Neural cell (in vitro differentiated cells): ENCODE measurements around the gene MAGI2. TPM values are rescaled to one million over a fixed set of nuclear protein-coding genes. Genes with fewer than 3 reads are reported as not detected.

ENCODE experiments used
- H2AFZ ChIP-seq: fragments of 200-600, 300-800 bp; sonication (generic), shearing (Covaris generic); 2 replicates; pipeline ENCODE4 v1.6.0; 2014; ENCODE audit warnings: low read depth, mild to moderate bottlenecking, antibody characterized with exemption, low read length, moderate library complexity
- H3F3A ChIP-seq: fragments of 200-600 bp; shearing (Covaris generic); 2 replicates; pipeline ENCODE4 v1.6.1; 2016; ENCODE audit warnings: mild to moderate bottlenecking, moderate library complexity, mixed read lengths, antibody characterized with exemption, low read length; ENCODE audit not compliant: insufficient read depth, poor library complexity, severe bottlenecking
- H3K27ac ChIP-seq: fragments of 200-600, 300-800 bp; sonication (generic), shearing (Covaris generic); 2 replicates; pipeline ENCODE4 v1.5.1; 2014; ENCODE audit warnings: mild to moderate bottlenecking, low read length, moderate library complexity
- H3K27me3 ChIP-seq: fragments of 300-800, 200-600 bp; sonication (generic), shearing (Covaris generic); 2 replicates; pipeline ENCODE4 v1.6.0; 2014; ENCODE audit warnings: mild to moderate bottlenecking, low read depth, low read length, moderate library complexity; ENCODE audit not compliant: insufficient read depth
- H3K36me3 ChIP-seq: fragments of 300-800, 200-600 bp; sonication (generic), shearing (Covaris generic); 2 replicates; pipeline ENCODE4 v1.5.1; 2014; ENCODE audit warnings: mild to moderate bottlenecking, antibody characterized with exemption, low read length, moderate library complexity; ENCODE audit not compliant: insufficient read depth
- H3K4me2 ChIP-seq: fragments of 300-800, 200-600 bp; sonication (generic), shearing (Covaris generic); 2 replicates; pipeline ENCODE4 v1.6.0; 2014; ENCODE audit warnings: mild to moderate bottlenecking, low read length
- H3K4me3 ChIP-seq: fragments of 300-800, 200-600 bp; sonication (generic), shearing (Covaris generic); 2 replicates; pipeline ENCODE4 v1.5.1; 2014; ENCODE audit warnings: mild to moderate bottlenecking, low read length, moderate library complexity
- H3K79me2 ChIP-seq: fragments of 200-600 bp; shearing (Covaris generic); replicated peaks from 2 replicates; pipeline ENCODE4 v1.6.0; 2014; ENCODE audit warnings: mild to moderate bottlenecking, low read length, moderate library complexity; ENCODE audit not compliant: insufficient read depth
- H3K9ac ChIP-seq: fragments of 300-800, 200-600 bp; sonication (generic), shearing (Covaris generic); 2 replicates; pipeline ENCODE4 v1.6.1; 2016; ENCODE audit warnings: mild to moderate bottlenecking, low read length, mixed read lengths
- H3K9me2 ChIP-seq: fragments of 200-600 bp; shearing (Covaris generic); 2 replicates; pipeline ENCODE4 v1.6.1; 2016; ENCODE audit warnings: mild to moderate bottlenecking, low read length, mixed read lengths; ENCODE audit not compliant: insufficient read depth
- H3K9me3 ChIP-seq: fragments of 200-600, 300-800 bp; sonication (generic), shearing (Covaris generic); 2 replicates; pipeline ENCODE4 v1.6.1; 2016; ENCODE audit warnings: mild to moderate bottlenecking, mixed run types, low read length, moderate library complexity, mixed read lengths
- H4K20me1 ChIP-seq: fragments of 200-600 bp; shearing (Covaris generic); 2 replicates; pipeline ENCODE4 v1.6.1; 2016; ENCODE audit warnings: mild to moderate bottlenecking, mixed run types; ENCODE audit not compliant: insufficient read depth
- EP300 ChIP-seq: fragments of 450-650 bp; conservative IDR thresholded peaks from 2 replicates; pipeline ENCODE4 v1.6.1; 2014; ENCODE audit warnings: antibody characterized with exemption, mild to moderate bottlenecking, moderate library complexity; ENCODE audit not compliant: poor library complexity, severe bottlenecking
- EZH2 ChIP-seq: fragments of 200-600, 300-800 bp; shearing (Covaris generic), sonication (generic); IDR thresholded peaks from 2 replicates; pipeline ENCODE4 v1.6.1; 2014; ENCODE audit warnings: antibody characterized with exemption, low read length, borderline replicate concordance, mild to moderate bottlenecking; ENCODE audit not compliant: insufficient read depth, poor library complexity, severe bottlenecking
- MXI1 ChIP-seq: fragments of 450-650 bp; conservative IDR thresholded peaks from 2 replicates; pipeline ENCODE4 v1.6.1; 2014; ENCODE audit warnings: antibody characterized with exemption, mild to moderate bottlenecking; ENCODE audit not compliant: poor library complexity, severe bottlenecking
- POLR2AphosphoS5 ChIP-seq: IDR thresholded peaks from 2 replicates; pipeline ENCODE4 v1.6.1; 2012
- RAD21 ChIP-seq: fragments of 450-650 bp; conservative IDR thresholded peaks from 2 replicates; pipeline ENCODE4 v1.6.1; 2014; ENCODE audit warnings: antibody characterized with exemption, mild to moderate bottlenecking, moderate library complexity
- SMC3 ChIP-seq: fragments of 450-650 bp; conservative IDR thresholded peaks from 2 replicates; pipeline ENCODE4 v1.6.1; 2014; ENCODE audit warnings: antibody characterized with exemption, mild to moderate bottlenecking, moderate library complexity; ENCODE audit not compliant: poor library complexity
- TAF1 ChIP-seq: IDR thresholded peaks from 2 replicates; pipeline ENCODE4 v1.6.1; 2012; ENCODE audit warnings: low read depth
- polyA plus RNA-seq: library from polyadenylated mRNA; depleted of rRNA; stranded (reverse); fragments of >200 nt; gene quantifications from 2 replicates; pipeline ENCODE4 v1.2.3, GENCODE V29; 2014
- TF ChIP-seq, protein P1 (sequence below): fragments of 450-650 bp; IDR thresholded peaks from 2 replicates; pipeline ENCODE4 v1.5.1; 2014; ENCODE audit warnings: antibody characterized with exemption, mild to moderate bottlenecking, moderate library complexity; ENCODE audit not compliant: poor library complexity, severe bottlenecking
- TF ChIP-seq, protein P2 (sequence below): IDR thresholded peaks from 2 replicates; pipeline ENCODE4 v1.6.1; 2012; ENCODE audit warnings: borderline replicate concordance

MAGI2 gene
- polyA plus RNA-seq, 1 donor from 2014 or later = 19.3 TPM

DNA sequence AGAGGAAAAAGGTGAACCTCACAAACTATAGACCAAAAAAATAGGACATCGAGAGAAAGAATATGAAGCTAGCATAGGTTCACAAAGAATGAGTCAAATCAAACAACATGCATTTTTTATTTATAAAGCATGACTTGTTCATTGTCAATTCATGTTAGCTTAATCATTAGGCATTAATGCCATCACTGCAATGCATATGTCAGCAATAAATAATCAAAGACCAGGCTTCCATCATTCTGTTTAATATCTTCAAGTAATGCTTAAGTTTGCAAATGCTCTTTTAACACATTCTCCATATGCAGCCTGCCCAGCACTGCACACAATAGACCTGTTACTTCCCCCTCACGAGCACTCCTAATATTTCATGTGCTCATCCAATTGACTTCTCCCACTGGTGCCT, 8.9 kb upstream of the MAGI2 start:
- no peaks in the 10 kb centered on the region for H3K27me3 ChIP-seq
- no peaks in the 10 kb centered on the region for H4K20me1 ChIP-seq
- no peak for TF ChIP-seq TAF1
- no peak for TF ChIP-seq MXI1
- no peak for TF ChIP-seq RAD21
- TF ChIP-seq, protein P1, sequence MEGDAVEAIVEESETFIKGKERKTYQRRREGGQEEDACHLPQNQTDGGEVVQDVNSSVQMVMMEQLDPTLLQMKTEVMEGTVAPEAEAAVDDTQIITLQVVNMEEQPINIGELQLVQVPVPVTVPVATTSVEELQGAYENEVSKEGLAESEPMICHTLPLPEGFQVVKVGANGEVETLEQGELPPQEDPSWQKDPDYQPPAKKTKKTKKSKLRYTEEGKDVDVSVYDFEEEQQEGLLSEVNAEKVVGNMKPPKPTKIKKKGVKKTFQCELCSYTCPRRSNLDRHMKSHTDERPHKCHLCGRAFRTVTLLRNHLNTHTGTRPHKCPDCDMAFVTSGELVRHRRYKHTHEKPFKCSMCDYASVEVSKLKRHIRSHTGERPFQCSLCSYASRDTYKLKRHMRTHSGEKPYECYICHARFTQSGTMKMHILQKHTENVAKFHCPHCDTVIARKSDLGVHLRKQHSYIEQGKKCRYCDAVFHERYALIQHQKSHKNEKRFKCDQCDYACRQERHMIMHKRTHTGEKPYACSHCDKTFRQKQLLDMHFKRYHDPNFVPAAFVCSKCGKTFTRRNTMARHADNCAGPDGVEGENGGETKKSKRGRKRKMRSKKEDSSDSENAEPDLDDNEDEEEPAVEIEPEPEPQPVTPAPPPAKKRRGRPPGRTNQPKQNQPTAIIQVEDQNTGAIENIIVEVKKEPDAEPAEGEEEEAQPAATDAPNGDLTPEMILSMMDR = no peak
- TF ChIP-seq SMC3 = no peak
- H3K9me2 ChIP-seq = no peaks in the 10 kb centered on the region
- no peak overlapping the region for H3K9ac ChIP-seq
- H3K79me2 ChIP-seq = no peaks in the 10 kb centered on the region
- H3K36me3 ChIP-seq = no peaks in the 10 kb centered on the region
- no peak overlapping the region for H3K4me2 ChIP-seq
- no peak overlapping the region for H2AFZ ChIP-seq
- H3K27ac ChIP-seq = no peak overlapping the region
- no peak overlapping the region for H3K4me3 ChIP-seq
- no peaks in the 10 kb centered on the region for H3K9me3 ChIP-seq
- H3F3A ChIP-seq = no peaks in the 10 kb centered on the region

DNA sequence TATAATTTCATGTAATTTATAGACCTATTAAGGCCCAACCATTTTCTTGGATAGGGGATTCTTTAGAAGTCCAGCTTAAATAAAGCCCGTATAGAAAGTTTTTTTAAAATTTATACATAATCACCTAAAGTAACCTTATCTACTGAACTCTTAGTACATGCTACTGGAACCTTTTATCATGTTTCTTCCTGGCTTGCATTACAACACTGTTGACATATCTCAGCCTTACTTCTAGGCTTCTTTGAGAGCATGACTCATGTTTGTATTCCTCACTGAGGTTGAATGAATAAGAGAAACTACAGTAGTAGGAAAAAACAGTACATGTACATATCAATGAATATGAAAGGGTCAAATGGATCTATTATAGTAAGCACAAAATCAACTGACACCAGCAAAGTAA, 8.2 kb upstream of the MAGI2 start:
- H3K27ac ChIP-seq = no peak overlapping the region
- no peak overlapping the region for H3K4me2 ChIP-seq

DNA sequence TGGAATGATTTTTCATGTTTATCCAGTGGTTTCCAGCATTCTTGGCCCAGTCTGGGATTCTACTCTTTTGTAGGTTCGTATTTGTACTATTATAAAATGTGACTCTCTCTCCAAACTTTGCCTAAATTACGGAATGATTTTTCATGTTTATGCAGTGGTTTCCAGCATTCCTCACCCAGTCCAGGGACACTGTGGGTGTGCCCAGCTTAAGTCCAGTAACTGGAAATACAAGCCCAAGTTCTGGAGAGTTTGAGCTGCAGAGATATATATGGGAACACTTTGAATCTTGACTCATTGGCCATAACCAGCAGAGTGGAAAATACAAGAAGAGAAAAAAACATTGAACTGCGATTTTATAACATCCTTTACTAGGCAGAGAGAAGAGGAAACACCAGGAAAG, 5.9 kb upstream of the MAGI2 start:
- Histone ChIP-seq H3K27me3 (peaks cover 5% of the 10 kb centered on the region), H3K9me3 (no peaks in the 10 kb centered on the region), H3K4me2 (no peak overlapping the region), H3K36me3 (no peaks in the 10 kb centered on the region), H3K9me2 (no peaks in the 10 kb centered on the region), H2AFZ (no peak overlapping the region), H3K9ac (no peak overlapping the region), H3F3A (no peaks in the 10 kb centered on the region), H3K4me3 (no peak overlapping the region), H3K27ac (no peak overlapping the region), H4K20me1 (no peaks in the 10 kb centered on the region), H3K79me2 (no peaks in the 10 kb centered on the region)
- TF ChIP-seq POLR2AphosphoS5 (no peak), EZH2 (no peak), SMC3 (no peak), TAF1 (no peak), EP300 (no peak), RAD21 (no peak), MXI1 (no peak)
- TF ChIP-seq, protein P1 = no peak
- TF ChIP-seq, protein P2, sequence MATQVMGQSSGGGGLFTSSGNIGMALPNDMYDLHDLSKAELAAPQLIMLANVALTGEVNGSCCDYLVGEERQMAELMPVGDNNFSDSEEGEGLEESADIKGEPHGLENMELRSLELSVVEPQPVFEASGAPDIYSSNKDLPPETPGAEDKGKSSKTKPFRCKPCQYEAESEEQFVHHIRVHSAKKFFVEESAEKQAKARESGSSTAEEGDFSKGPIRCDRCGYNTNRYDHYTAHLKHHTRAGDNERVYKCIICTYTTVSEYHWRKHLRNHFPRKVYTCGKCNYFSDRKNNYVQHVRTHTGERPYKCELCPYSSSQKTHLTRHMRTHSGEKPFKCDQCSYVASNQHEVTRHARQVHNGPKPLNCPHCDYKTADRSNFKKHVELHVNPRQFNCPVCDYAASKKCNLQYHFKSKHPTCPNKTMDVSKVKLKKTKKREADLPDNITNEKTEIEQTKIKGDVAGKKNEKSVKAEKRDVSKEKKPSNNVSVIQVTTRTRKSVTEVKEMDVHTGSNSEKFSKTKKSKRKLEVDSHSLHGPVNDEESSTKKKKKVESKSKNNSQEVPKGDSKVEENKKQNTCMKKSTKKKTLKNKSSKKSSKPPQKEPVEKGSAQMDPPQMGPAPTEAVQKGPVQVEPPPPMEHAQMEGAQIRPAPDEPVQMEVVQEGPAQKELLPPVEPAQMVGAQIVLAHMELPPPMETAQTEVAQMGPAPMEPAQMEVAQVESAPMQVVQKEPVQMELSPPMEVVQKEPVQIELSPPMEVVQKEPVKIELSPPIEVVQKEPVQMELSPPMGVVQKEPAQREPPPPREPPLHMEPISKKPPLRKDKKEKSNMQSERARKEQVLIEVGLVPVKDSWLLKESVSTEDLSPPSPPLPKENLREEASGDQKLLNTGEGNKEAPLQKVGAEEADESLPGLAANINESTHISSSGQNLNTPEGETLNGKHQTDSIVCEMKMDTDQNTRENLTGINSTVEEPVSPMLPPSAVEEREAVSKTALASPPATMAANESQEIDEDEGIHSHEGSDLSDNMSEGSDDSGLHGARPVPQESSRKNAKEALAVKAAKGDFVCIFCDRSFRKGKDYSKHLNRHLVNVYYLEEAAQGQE = no peak

More for the DNA sequence above, 8.2 kb upstream of the MAGI2 start:
- no peaks in the 10 kb centered on the region for H3K9me2 ChIP-seq
- H3F3A ChIP-seq = no peaks in the 10 kb centered on the region
- H3K4me3 ChIP-seq = no peak overlapping the region
- H3K9ac ChIP-seq = no peak overlapping the region
- H3K36me3 ChIP-seq = no peaks in the 10 kb centered on the region
- TF ChIP-seq EP300 (no peak), SMC3 (no peak), EZH2 (no peak), POLR2AphosphoS5 (no peak)
- no peaks in the 10 kb centered on the region for H3K79me2 ChIP-seq
- H3K27me3 ChIP-seq = no peaks in the 10 kb centered on the region
- H3K9me3 ChIP-seq = no peaks in the 10 kb centered on the region
- H4K20me1 ChIP-seq = no peaks in the 10 kb centered on the region
- no peak overlapping the region for H2AFZ ChIP-seq
